Activated CD4-positive, alpha-beta T cell treated with anti-CD3 and anti-CD28 coated beads, Interleukin-2, Interleukin-4, amounts not matched to agents 100 ng/mL and 50 ng/mL, durations not matched to agents 16 hours and 8 hours (primary cell): ENCODE results near the gene STX19.

Experiments
- DNase-seq: peaks from one replicate; pipeline ENCODE4 v3.0.0-alpha.2; 2020; ENCODE audit warnings: low spot score

The STX19 gene

GRCh38 chr3:94026623-94027022, 1.8 kb downstream of the STX19 start:
- DNase-seq, result no peak

DNA sequence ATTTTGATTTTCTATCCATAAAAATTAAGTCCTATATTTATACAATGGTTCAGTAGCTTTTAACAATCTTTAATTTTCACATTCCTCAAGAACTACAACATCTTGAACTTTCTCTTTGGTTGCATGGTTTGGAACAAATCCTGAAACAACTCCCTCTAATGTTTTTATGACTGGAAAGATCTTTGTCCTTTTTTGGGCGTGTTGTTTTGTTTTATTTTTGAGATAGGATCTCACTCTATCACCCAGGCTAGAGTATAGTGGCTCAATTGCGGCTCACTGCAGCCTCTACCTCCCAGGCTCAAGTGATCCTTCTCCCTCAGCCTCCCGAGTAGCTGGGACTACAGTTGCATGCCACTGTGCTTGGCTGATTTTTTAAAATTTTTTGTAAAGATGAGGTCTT, 4.0 kb downstream of the STX19 start:
- DNase-seq, result no peak

GRCh38 chr3:94020293-94020692, 8.1 kb downstream of the STX19 start:
- no peak for DNase-seq

- no peak for DNase-seq
Observed at GRCh38 chr3:94019659-94020058, 8.7 kb downstream of the STX19 start.

DNA sequence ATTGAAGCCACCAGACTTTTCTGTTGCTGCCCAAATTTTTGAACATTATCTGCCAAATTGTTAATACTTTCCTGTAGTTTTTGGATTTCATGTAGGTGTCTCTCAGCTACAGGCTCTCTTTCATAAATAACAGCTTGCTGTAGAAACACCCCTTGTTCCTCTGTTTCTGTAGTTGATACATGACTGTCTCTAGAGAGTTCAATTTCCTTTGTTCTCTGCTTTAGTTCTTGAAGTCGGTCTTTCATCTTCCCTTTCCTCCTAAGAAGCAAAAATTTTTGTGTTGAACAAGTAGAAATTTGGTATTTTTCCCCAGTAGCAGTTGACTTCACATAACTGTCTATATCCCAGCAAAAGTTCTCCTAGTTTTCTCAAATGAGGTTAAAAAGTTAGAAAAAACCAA, 13.4 kb downstream of the STX19 start:
- DNase-seq, result no peak

DNA sequence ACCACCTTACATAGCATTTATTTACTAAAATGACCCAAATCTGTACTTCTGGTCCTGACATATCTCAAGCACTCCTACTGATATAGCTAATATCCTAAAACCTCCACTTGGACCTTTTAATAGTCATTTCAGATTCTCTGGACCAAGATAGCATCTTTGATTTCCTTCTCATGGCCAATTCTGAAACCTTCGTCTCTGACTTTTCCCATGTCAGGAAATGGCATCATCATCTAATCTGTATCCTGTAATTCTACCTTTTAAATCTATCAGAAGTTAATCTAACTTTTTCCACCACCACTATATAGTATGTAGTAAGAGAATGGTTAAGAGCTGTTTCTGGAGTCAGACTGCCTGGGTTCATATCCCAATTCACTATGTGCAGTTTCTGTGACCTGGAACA, 16.2 kb downstream of the STX19 start:
- peak; percentile 42 for DNase-seq

DNA sequence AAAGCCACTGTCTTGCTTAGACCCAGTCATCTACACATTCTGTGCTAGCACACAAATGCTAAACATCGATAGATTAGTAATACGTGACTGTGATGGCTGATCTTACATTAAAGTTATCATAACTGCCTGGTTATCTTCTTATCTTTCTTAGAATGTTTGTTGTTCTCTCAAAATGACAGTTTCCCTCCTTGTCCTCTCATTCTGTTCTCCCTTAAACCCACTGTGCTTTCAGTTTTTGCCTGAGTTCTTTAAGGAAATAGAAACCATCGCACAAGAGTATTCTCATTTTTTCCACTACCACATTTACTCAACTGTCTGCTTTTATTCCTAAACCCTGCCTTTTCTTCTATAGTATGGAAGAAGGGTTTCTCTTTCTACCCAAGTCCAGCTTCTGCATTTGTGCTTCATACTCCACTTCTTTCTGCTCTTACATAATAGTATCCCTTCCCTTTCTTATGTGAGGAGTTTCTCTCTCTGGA, 17.1 kb downstream of the STX19 start:
- peak; percentile 82 for DNase-seq

- DNase-seq, result peak; percentile 16
Observed at GRCh38 chr3:94009608-94010007, 18.8 kb downstream of the STX19 start.

- no peak for DNase-seq
Observed at GRCh38 chr3:94008253-94008652, 20.1 kb downstream of the STX19 start.

DNA sequence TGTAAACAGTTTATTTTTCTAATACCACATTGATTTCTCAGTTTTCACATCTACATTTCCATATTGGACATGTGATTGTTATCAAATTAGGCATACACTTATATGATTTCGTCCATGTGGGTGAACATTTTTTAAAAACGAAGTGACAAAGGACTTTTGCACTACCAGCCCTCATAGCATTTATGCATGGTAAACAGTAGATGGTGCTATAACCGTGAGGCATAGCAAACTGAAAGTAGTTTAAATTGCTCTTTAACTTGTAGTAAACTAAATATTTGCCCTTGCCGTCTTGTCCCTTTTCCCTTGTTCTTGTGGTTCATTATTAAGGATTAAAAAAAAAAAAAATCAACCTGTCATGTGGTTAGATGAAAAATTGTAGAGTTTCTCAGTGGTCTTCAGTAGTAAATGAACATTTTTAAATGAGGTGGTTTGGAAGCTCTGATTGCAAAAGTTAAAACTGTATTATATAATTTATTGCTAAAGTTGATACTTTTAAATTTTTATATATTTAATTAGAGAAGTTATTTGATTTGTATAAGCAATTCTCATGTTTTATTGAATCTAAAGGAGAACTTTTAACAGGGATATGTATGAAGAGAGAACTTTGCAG, 24.0 kb downstream of the STX19 start:
- DNase-seq, result peak; percentile 54

- DNase-seq, result no peak
Observed at GRCh38 chr3:94001827-94002495, 26.4 kb downstream of the STX19 start.

DNA sequence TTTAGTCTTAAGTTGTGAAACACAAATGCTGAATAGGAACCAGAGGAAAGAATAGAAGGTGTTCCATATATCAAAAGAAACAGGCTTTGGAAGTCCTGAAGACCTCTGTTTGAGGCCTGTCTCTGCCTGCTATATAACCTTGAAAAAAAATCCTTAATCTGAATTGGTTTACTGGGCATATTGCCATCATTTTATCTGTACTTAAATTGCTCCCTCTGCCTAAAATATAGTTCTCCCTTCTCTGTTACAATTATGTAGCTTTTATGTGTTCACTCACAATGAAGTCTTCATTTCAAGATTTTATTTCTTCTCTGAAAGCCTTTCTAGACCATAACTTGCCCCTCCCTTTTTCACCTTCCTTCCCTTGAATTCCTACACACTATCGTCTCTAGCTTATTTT, 27.2 kb downstream of the STX19 start:
- DNase-seq, result no peak

DNA sequence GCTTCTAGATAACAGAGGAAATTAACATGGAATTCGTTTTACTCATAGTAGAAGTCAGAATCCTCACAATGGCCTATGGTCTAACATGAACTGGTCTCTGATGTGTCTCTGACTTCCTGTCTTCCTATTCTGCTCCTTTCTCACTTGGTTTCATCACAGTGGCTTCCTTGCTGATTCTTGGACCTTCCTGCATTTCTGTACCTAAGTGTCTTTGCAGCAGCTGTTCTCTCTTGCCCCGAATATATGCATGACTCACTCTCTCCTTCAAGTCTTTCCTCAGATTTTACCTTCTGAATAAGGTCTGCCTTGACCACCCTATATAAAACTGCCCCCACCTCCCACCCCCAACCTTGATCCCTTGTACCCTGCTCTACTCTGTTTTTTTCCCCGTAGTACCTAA, 34.3 kb downstream of the STX19 start:
- DNase-seq, result no peak

DNA sequence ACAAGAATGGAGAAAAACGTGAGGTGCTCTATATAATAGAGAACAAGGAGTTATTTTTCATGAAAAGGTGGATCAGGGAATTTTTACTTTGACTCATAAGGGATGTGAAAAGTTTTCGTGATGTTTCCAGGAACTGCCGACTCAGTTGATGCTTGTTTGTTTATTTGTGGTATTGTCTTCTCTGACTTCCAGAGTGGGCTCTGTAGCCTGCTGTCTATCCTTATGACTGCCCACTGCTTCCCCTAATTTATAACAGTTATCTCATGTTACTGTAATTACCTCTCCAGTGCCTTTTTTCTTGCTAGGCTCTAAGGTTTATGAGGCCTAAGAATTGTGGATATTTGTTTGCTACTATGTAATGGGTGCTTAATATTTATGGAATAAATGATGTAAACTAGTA, 36.2 kb downstream of the STX19 start:
- DNase-seq, result no peak

GRCh38 chr3:93991631-93992030, 36.8 kb downstream of the STX19 start:
- DNase-seq, result no peak

DNA sequence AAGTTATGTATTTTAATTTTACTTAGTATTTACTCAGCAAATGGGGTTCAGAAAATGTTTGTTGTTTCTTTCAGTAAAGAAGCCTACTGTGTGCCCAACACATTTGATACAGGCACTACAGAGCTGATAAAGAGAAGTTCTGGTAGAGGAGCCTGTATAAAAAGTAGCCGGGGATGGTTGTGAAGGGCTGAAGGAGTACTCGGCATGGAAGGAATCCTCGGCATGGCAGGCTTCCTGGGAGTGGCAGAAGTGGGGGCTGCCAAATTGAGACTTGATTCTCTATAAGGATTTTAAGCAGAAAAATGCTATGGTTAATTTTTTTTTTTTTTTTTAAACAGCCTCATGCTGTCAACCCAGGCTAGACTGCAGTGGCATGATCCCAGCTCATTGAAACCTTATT, 39.2 kb downstream of the STX19 start:
- DNase-seq, result no peak

DNA sequence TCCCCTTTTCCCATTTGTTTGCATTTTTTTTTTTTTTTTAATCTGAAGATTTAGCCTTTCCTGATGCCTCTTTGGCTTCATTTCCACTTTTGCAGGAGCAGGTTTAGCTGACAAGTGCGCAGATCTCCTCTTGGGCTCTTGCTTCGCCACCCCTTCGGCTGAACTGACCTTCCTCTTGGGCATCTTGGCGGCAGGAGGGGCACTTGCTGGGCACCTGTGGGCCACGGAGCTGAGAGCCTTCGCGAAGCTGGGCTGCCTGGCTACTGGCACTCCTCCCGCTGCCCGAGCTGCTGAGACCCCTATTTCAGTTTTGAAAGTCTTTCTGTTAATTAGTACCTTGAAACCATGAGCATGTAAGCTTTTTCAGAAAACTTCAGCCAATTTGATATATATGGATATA, 39.6 kb downstream of the STX19 start:
- DNase-seq, result no peak

GRCh38 chr3:93988283-93988682, 40.1 kb downstream of the STX19 start:
- DNase-seq, result no peak

GRCh38 chr3:93984618-93985017, 43.8 kb downstream of the STX19 start:
- DNase-seq, result no peak

DNA sequence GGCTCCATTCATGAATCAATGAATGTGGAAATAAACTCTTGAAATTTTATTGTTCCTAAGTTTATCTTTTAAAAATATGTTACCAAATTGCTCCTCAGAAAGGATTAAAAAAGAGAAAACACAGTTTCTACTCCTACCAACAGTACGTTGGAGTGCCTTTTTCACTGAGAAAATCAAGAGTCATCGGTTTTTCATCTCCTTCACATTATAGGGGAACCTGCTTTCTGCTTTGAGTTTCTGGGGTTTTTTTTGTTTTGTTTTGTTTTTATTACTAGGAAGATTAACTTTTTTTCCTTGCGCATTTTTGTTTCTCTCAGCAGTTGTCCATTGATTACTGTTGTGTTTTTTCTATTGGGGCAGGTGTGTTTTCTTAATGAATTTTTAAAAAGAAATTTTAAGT, 45.0 kb downstream of the STX19 start:
- DNase-seq, result no peak

DNA sequence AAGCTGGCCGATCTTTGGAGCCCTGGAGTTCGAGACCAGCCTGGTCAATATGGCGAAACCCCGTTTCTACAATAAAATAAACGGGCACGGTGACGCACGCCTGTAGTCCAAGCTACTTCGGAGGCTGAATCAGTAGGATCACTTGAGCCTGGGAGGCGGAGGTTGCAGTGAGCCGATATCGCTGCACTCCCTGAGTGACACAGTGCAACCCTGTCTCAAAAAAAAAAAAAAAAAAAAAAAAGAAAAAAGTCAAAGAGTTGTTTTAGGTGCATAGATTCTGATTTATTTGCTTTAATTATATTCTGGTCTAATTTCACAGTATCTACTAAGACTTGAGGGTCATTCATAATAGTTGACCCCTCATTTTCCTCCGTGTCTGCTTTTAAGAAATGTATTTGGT, 46.7 kb downstream of the STX19 start:
- no peak for DNase-seq

- peak; percentile 96 for DNase-seq
Observed at GRCh38 chr3:93979850-93980676, 48.3 kb downstream of the STX19 start, which contains the start of gene ARL13B. TSS of gene ARL13B (plus strand) at chr3:93980155. CDS start at chr3:93980424, 269 bp downstream.
